PC-3 (cell line): ENCODE measurements around the gene WDR46. TPM values are rescaled to one million over a fixed set of nuclear protein-coding genes. Genes with fewer than 3 reads are reported as not detected.
A peak's percentile ranks its signal among the peaks of the same experiment; 100 is the strongest.

ENCODE experiments used
- ATAC-seq: fragments of 200-7000 bp; cut with Tn5 transposase; 2 replicates; pipeline ENCODE4 v1.9.1; 2020; ENCODE audit warnings: mild to moderate bottlenecking, moderate library complexity
- BruUV-seq: library from RNA; stranded (reverse); fragments of 400-500 nt; replicated peaks from 2 replicates; lab custom pipeline; 2021; lab: Mats Ljungman, UMichigan
- CTCF ChIA-PET: fragments of 300-600 bp; sonication (Branson Sonifier 250); formaldehyde crosslinking; loops from one replicate; lab custom pipeline; 2022; ENCODE audit warnings: antibody characterized with exemption; lab: Charles Lee
- POLR2A ChIA-PET: fragments of 300-600 bp; sonication (Branson Sonifier 250); formaldehyde crosslinking; loops from one replicate; lab custom pipeline; 2022; ENCODE audit warnings: antibody characterized with exemption; ENCODE audit not compliant: unreplicated experiment; lab: Charles Lee
- DNase-seq: peaks from one replicate; pipeline ENCODE4 v3.0.0-alpha.2; 2015
- H2AFZ ChIP-seq: fragments of 300-600 bp; sonication (generic); 2 replicates; pipeline ENCODE4 v1.6.0; 2016; ENCODE audit warnings: antibody characterized with exemption, low read length
- H3F3A ChIP-seq: fragments of 300-600 bp; sonication (generic); one replicate; pipeline ENCODE4 v1.6.0; 2017; ENCODE audit warnings: antibody characterized with exemption, low read length, control low read depth, mild to moderate bottlenecking; ENCODE audit not compliant: unreplicated experiment
- H3K27ac ChIP-seq: fragments of 300-600 bp; sonication (generic); 2 replicates; pipeline ENCODE4 v1.5.1; 2016; ENCODE audit warnings: mild to moderate bottlenecking, low read length
- H3K27me3 ChIP-seq: fragments of 300-600 bp; sonication (generic); 2 replicates; pipeline ENCODE4 v1.6.1; 2016; ENCODE audit warnings: low read length, mixed read lengths
- H3K36me3 ChIP-seq: fragments of 300-600 bp; sonication (generic); 2 replicates; pipeline ENCODE4 v1.6.1; 2016; ENCODE audit warnings: low read depth, mixed run types, low read length, mixed read lengths
- H3K4me1 ChIP-seq: fragments of 300-600 bp; sonication (generic); 2 replicates; pipeline ENCODE4 v1.5.1; 2016; ENCODE audit warnings: low read length; ENCODE audit not compliant: insufficient read depth
- H3K4me2 ChIP-seq: fragments of 300-600 bp; sonication (generic); 2 replicates; pipeline ENCODE4 v1.6.0; 2016; ENCODE audit warnings: low read length
- H3K4me3 ChIP-seq: fragments of 300-600 bp; sonication (generic); 2 replicates; pipeline ENCODE4 v1.5.1; 2016; ENCODE audit warnings: mild to moderate bottlenecking, low read length, mixed read lengths
- H3K79me2 ChIP-seq: fragments of 300-600 bp; sonication (generic); 2 replicates; pipeline ENCODE4 v1.6.1; 2017; ENCODE audit warnings: low read length, mixed read lengths
- H3K9ac ChIP-seq: fragments of 300-600 bp; sonication (generic); 2 replicates; pipeline ENCODE4 v1.6.0; 2016; ENCODE audit warnings: mild to moderate bottlenecking, low read length
- H3K9me2 ChIP-seq: fragments of 300-600 bp; sonication (generic); replicated peaks from 2 replicates; pipeline ENCODE4 v1.6.1; 2016; ENCODE audit warnings: mixed run types, low read length, mixed read lengths
- H3K9me3 ChIP-seq: fragments of 300-600 bp; sonication (generic); 2 replicates; pipeline ENCODE4 v1.6.1; 2016; ENCODE audit warnings: low read length, mixed read lengths
- H4K20me1 ChIP-seq: fragments of 300-600 bp; sonication (generic); 2 replicates; pipeline ENCODE4 v1.6.1; 2016; ENCODE audit warnings: low read length, mixed read lengths
- EZH2 ChIP-seq: fragments of 300-600 bp; sonication (generic); IDR thresholded peaks from one replicate; pipeline ENCODE4 v1.6.1; 2017; ENCODE audit warnings: antibody characterized with exemption, mild to moderate bottlenecking, low read length; ENCODE audit not compliant: unreplicated experiment
- EZH2phosphoT487 ChIP-seq: fragments of 300-600 bp; sonication (generic); IDR thresholded peaks from 2 replicates; pipeline ENCODE4 v1.6.1; 2018; ENCODE audit warnings: mild to moderate bottlenecking, antibody characterized with exemption, low read length, borderline replicate concordance
- intact Hi-C: fragments of 100-400 bp; cut with micrococcal nuclease; formaldehyde crosslinking; loops from 2 replicates; pipeline ENCODE4 v1.9.0; 2023
- total RNA-seq: library from RNA; depleted of rRNA; stranded (reverse); fragments of >200 nt; gene quantifications from 2 replicates; pipeline ENCODE4 v1.2.3, GENCODE V29; 2014
- TF ChIP-seq, protein P1 (sequence below): fragments of 300-600 bp; sonication (generic); conservative IDR thresholded peaks from 2 replicates; pipeline ENCODE4 v1.5.1; 2017; ENCODE audit warnings: antibody characterized with exemption, low read depth, mild to moderate bottlenecking, low read length

WDR46 gene
- total RNA-seq, 1 experiment from 2014 or later: 104 TPM

DNA sequence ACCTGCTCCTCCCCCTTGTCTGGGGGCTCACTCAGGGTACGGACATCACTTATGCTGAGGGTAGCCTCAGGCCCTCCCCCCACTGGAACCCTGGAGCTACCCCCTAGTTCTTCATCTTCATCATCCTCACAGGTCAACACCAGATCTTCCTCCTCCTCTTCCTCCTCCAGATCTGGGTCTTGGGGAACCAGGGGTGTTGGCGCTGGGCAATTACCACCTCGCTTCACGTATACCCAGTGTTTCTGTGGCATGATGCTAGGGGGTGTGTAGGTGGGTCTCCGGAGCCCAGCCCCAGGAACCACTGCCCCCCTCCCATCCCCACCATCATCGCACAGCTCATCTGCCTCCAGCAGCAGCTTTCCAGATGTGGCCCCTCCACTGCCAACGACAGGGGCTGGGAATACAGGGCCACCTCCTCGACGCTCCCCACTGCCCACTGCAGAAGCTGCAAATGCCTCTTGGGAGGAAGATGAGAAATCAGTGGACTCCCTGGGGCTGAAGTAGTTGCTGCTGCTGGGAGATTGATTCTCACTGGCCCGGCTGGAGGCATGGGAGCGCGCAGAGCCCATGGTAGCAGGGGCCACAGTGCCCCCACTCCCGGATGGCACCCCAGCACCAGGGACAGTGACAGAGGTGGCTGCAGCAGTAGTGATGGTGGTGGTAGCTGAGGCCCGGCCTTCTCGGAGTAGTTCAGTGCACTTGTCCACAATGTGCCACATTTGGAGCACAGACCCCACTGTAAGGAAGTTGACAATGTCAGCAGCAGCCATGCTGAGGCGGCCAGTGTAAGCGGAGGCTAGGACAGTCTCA, 27.0 kb upstream of the WDR46 start:
- Histone ChIP-seq H3K9me2 (no peaks in the 10 kb centered on the region), H3K4me1 (peaks cover 47% of the 10 kb centered on the region), H2AFZ (no peak overlapping the region), H3K9me3 (no peaks in the 10 kb centered on the region), H3K36me3 (peaks cover 12% of the 10 kb centered on the region; the same call in 1 of the 2 replicates), H3K79me2 (peaks cover 48% of the 10 kb centered on the region), H4K20me1 (peaks cover 6% of the 10 kb centered on the region; the same call in 1 of the 2 replicates), H3K4me2 (no peak overlapping the region), H3K27me3 (no peaks in the 10 kb centered on the region), H3F3A (no peaks in the 10 kb centered on the region), H3K27ac (no peak overlapping the region), H3K9ac (no peak overlapping the region), H3K4me3 (no peak overlapping the region)
- intact Hi-C loops: no loop called here
- BruUV-seq: no TSS peak
- ATAC-seq (no peak), DNase-seq (no peak)
- TF ChIP-seq EZH2phosphoT487: no peak
- TF ChIP-seq EZH2: no peak
- TF ChIP-seq, protein P1, sequence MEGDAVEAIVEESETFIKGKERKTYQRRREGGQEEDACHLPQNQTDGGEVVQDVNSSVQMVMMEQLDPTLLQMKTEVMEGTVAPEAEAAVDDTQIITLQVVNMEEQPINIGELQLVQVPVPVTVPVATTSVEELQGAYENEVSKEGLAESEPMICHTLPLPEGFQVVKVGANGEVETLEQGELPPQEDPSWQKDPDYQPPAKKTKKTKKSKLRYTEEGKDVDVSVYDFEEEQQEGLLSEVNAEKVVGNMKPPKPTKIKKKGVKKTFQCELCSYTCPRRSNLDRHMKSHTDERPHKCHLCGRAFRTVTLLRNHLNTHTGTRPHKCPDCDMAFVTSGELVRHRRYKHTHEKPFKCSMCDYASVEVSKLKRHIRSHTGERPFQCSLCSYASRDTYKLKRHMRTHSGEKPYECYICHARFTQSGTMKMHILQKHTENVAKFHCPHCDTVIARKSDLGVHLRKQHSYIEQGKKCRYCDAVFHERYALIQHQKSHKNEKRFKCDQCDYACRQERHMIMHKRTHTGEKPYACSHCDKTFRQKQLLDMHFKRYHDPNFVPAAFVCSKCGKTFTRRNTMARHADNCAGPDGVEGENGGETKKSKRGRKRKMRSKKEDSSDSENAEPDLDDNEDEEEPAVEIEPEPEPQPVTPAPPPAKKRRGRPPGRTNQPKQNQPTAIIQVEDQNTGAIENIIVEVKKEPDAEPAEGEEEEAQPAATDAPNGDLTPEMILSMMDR: no peak
- ChIA-PET CTCF (no interaction called here), POLR2A (no interaction called here)

DNA sequence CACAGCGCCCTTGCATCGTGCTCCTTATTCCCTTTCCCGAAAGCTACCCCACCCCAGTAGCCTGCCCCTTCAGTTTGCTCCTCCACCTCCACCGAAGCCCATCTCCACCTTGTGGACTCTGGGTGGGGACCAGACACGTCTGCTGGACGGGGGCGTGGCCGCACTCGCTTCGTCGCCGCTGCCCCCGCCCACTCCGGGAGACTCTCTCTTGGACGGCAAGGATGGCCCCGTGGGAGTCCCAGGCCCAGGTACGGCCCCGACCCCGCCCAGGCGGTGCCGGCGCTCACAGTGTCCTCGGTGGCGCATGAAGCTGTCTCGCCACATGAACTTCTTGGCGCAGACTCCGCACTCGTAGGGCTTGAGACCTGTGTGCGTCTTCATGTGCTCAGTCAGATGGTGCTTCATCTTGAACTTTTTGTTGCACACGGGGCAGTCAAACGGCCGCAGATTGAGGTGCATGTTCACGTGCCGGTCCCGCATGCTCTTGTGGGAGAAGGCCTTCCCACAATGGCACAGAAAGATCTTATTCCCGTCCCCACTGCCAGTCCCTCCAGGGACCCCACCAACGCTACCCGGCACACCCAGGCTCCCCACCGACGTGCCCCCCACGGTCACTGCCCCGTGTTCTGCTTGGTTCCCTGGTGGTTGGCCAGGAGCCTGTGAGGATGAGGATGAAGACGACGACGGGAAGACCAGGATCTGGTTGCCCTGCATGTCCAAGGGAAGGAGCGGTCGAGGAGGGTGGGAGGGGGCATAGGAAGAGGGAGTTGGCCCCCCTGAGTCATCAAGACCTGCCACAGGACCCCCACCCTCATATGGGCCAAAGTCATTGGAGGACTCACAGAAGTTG, 26.1 kb upstream of the WDR46 start:
- no TSS peak for BruUV-seq
- CTCF ChIA-PET: no interaction called here

More for the DNA sequence above, 26.1 kb upstream of the WDR46 start:
- Histone ChIP-seq H3K36me3 (peaks cover 12% of the 10 kb centered on the region; the same call in 1 of the 2 replicates), H4K20me1 (peaks cover 6% of the 10 kb centered on the region; the same call in 1 of the 2 replicates), H3K9me3 (no peaks in the 10 kb centered on the region), H3K9ac (peak overlapping the region; percentile 92), H3K4me2 (peak overlapping the region; percentile 87), H3F3A (no peaks in the 10 kb centered on the region), H3K79me2 (peaks cover 47% of the 10 kb centered on the region), H3K4me1 (peaks cover 39% of the 10 kb centered on the region), H2AFZ (peak overlapping the region; percentile 58), H3K9me2 (no peaks in the 10 kb centered on the region), H3K4me3 (peak overlapping the region; percentile 75), H3K27ac (peak overlapping the region; percentile 82), H3K27me3 (no peaks in the 10 kb centered on the region)
- intact Hi-C loops: no loop called here
- POLR2A ChIA-PET: interaction anchor here (0.6 kb wide), 1 partner anchor 1501 kb away, joined by 14 read pairs; no protein-coding TSS in a partner anchor
- TF ChIP-seq, protein P1: no peak
- no peak for TF ChIP-seq EZH2phosphoT487
- no peak for TF ChIP-seq EZH2
- peak; percentile 40 for DNase-seq
- ATAC-seq: peak; percentile 26
